HuH-7.5 (cell line): Measurements from ENCODE around the gene TRIM50.
A peak's percentile ranks its signal among the peaks of the same experiment; 100 is the strongest.
"Not testable (repeated sequence)": the region's sequence is repeated elsewhere in the genome, so short reads cannot be mapped to it uniquely, and the experiment has no call there.

ENCODE experiments used
- DNase-seq: peaks from one replicate; pipeline ENCODE4 v3.0.0; 2011; ENCODE audit warnings: low spot score

The TRIM50 gene

GRCh38 chr7:73313521-73313906 lies 14.4 kb downstream of the TRIM50 start:
- no peak for DNase-seq

- no peak for DNase-seq
Observed at GRCh38 chr7:73312831-73313520, 14.9 kb downstream of the TRIM50 start.

GRCh38 chr7:73311421-73311820 lies 16.5 kb downstream of the TRIM50 start:
- DNase-seq, result not testable (repeated sequence)

GRCh38 chr7:73308665-73309214 lies 19.1 kb downstream of the TRIM50 start, which contains the start of gene NSUN5:
Gene NSUN5 (minus strand): TSS chr7:73308826. CDS start chr7:73308790, 36 bp downstream.
- DNase-seq, result peak; percentile 99

- DNase-seq, result peak; percentile 54
Observed at GRCh38 chr7:73308074-73308664, 19.7 kb downstream of the TRIM50 start.

- DNase-seq, result no peak
Observed at GRCh38 chr7:73307436-73307835, 20.4 kb downstream of the TRIM50 start.

DNA sequence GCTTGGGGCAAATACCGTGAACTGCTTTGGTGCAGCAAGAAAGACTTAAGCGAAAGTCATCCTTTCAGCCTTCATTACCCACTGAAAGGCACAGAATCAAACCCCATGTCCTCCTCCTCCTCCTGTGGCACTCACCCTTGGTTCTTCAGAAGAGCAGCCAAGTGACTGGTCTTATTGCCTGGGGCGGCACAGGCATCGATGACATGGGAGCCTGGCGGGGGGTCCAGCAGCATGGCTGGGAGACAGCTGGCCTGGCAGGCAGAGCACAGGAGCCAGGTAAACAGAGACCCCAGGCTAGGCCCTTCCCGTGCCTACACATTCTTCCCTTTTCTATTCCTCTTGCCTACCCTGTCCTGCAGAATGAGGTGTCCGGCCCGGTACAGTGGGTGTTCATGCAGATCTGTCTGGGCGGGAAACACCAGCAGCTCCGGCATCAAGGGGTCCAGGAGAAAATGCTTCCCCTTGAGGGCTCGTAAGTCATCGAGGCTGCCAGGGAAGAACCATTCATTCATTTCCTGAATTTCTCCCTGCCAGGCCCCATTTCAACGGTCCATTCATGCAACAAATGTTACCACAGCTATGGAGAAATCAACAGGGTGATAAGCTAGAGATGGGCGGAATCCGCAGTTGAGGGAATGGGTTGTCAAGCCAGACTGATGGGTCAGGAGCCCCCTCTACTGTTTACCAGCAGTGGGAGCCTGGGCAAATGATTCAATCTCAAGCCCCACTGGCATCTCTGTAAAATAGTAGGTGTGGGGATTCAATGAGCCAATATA lies 23.1 kb downstream of the TRIM50 start:
- DNase-seq, result not testable (repeated sequence)

DNA sequence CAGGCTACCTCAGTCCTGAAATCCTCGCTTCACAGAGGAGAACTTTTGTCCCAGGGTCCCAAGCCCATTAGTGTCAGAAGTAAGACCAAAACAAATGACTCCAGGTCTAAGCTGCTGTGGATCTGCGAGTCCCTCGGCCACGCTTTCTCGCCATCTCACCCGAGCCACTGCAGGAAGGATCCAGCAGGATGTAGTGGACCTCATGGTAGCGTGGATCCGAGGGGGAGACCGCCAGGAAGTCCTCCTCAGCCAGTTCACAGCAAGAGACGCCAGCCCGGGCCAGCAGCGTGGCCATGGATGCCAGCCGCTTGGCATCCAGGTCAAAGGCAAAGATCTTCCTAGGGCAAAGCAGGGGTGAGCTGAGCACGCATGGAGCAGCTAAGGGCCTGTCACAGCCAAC lies 23.8 kb downstream of the TRIM50 start:
- DNase-seq, result no peak

GRCh38 chr7:73303546-73303945 lies 24.3 kb downstream of the TRIM50 start:
- DNase-seq, result no peak

DNA sequence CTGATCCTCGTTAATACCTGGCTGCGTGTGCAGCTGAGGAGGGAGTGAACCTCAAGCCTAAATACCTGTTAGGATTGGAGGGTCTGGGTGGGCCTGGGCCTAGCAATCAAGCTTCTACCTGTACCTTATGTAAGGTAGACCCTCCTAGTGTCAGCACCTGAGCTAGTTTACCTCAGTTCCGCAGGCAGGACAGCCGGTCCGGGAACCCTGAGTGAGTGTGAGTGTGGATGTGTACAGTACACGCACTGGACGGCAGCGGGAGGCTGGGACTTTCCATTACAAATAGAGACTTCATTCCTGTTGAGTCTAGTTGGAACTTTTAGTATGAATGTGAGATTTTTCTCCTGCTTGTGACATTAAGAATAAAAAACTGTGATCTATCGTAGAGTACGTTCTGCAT lies 25.0 kb downstream of the TRIM50 start:
- not testable (repeated sequence) for DNase-seq

DNA sequence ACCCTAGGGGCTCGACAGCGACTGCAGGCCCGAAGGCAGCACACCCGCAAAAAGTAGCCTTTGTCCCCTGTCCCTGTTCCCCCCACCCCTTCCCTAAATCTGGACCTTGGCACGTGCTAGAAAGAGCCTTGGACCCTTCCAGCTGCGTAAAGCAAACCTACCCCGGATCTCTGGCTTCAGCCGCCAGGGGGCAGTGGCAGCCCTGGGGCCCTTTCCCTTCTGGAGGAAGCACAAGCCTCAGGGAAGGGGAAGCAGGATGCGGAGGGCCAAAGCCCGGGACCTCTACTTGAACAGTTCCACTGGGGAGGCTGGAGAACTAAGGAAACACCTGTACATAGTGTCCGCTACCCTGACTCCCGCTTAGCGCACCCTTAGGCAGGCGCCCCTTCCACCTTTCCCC lies 26.8 kb downstream of the TRIM50 start:
- not testable (repeated sequence) for DNase-seq

DNA sequence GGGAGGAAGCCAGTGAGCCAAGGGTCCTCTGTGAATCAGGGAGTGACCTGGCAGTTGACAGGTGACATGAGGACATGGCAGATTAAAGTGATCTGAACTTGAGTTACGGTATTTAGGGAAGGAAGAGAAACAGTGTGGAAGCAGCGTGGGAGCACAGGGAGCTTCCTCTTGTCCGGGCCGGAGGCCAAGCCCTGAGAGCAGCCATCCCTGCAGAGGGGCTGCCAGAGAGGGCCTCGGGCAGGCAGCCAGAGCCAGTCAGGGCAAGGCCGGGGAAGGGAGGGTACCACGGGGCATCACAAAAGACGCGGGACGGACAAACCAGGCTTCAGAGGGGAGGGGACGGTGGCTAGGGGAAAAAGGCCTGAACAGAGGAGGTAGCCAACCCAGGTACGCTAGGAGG lies 28.1 kb downstream of the TRIM50 start:
- DNase-seq, result not testable (repeated sequence)

- not testable (repeated sequence) for DNase-seq
Observed at GRCh38 chr7:73297706-73298105, 30.2 kb downstream of the TRIM50 start.

DNA sequence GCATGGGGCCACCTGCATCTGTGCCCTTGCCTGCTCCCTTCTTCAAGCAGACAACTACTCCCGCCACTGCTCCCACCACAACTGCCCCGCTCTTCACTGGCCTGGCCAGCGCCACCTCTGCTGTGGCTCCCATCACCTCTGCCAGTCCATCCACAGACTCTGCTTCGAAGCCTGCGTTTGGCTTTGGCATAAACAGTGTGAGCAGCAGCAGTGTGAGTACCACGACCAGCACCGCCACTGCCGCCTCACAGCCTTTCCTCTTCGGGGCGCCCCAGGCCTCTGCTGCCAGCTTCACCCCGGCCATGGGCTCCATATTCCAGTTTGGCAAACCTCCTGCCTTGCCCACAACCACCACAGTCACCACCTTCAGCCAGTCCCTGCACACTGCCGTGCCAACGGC lies 30.6 kb downstream of the TRIM50 start:
- not testable (repeated sequence) for DNase-seq

DNA sequence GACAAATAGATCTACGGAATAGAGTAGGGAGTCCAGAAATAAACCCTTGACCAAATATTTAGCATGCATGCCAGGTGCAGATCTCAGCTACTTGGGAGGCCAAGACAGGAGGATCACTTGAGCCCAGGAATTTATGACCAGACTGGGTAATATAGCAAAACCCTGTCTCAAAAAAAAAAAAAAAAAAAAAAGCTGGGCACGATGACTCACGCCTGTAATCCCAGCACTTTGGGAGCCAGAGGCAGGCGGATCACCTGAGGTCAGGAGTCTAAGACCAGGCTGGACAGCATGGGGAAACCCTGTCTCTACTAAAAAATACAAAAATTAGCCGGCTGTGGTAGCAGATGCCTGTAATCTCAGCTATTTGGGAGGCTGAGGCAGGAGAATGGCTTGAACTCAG lies 50.7 kb downstream of the TRIM50 start:
- DNase-seq, result not testable (repeated sequence)

GRCh38 chr7:73267813-73268212 lies 60.1 kb downstream of the TRIM50 start:
- DNase-seq, result not testable (repeated sequence)

GRCh38 chr7:73266719-73267368 lies 61.0 kb downstream of the TRIM50 start:
- DNase-seq, result not testable (repeated sequence)
